GM12878 (cell line): ENCODE measurements around the gene LARGE1. TPM values are rescaled to one million over a fixed set of nuclear protein-coding genes. Genes with fewer than 3 reads are reported as not detected.

ENCODE experiments used
- ATAC-seq: fragments of 200-7000 bp; cut with Tn5 transposase; 3 replicates; pipeline ENCODE4 v1.9.1; 2020; ENCODE audit warnings: mild to moderate bottlenecking, moderate library complexity
- BruUV-seq: library from RNA; stranded (reverse); fragments of 400-500 nt; replicated peaks from 2 replicates; lab custom pipeline; 2021; lab: Mats Ljungman, UMichigan
- CTCF ChIA-PET: fragments of 300-600 bp; sonication (Branson Sonifier 250); formaldehyde crosslinking; extraction: SDS; loops from one replicate; lab custom pipeline; 2021; ENCODE audit warnings: inconsistent platforms; lab: Yijun Ruan, JAX
- POLR2A ChIA-PET: fragments of 350-600 bp; formaldehyde crosslinking; extraction: SDS; loops from one replicate; lab custom pipeline; 2021; ENCODE audit warnings: inconsistent platforms; lab: Charles Lee
- RAD21 ChIA-PET: fragments of 300-600 bp; sonication (Branson Sonifier 250); formaldehyde crosslinking; loops from one replicate; lab custom pipeline; 2023; ENCODE audit warnings: antibody characterized with exemption; ENCODE audit not compliant: unreplicated experiment; lab: Charles Lee
- SMC1A ChIA-PET: fragments of 300-600 bp; sonication (Branson Sonifier 250); formaldehyde crosslinking; loops from one replicate; lab custom pipeline; 2023; ENCODE audit not compliant: unreplicated experiment, uncharacterized antibody; lab: Charles Lee
- DNase-seq: peaks from one replicate; pipeline ENCODE4 v3.0.0-alpha.2; 2011; ENCODE audit warnings: low read depth, low spot score
- FAIRE-seq: peaks from 3 replicates; lab custom pipeline; 2011; peaks lifted over from hg19 to GRCh38; lab: Jason Lieb, UNC
- H2AFZ ChIP-seq: 2 replicates; pipeline ENCODE4 v1.6.0; 2011; ENCODE audit warnings: low read depth, low read length, control low read depth; ENCODE audit not compliant: control insufficient read depth
- H3K27ac ChIP-seq: 2 replicates; pipeline ENCODE4 v1.5.1; 2011; ENCODE audit warnings: control low read depth; ENCODE audit not compliant: control insufficient read depth, insufficient read depth
- H3K27me3 ChIP-seq, 2 experiments: replicated peaks in 1 of 2; 2 replicates each; pipeline versions ENCODE4 v1.6.0 to v1.6.1; 2011; ENCODE audit warnings: low read length in 1 of 2; ENCODE audit not compliant: control insufficient read depth in 2 of 2, insufficient read depth in 2 of 2
- H3K36me3 ChIP-seq, 2 experiments: 2 replicates each; pipeline ENCODE4 v1.5.1; 2011; ENCODE audit warnings: low read length in 1 of 2; ENCODE audit not compliant: control insufficient read depth in 2 of 2, insufficient read depth in 2 of 2
- H3K4me1 ChIP-seq: 2 replicates; pipeline ENCODE4 v1.6.1; 2011; ENCODE audit warnings: mild to moderate bottlenecking, low read length, moderate library complexity, mixed read lengths; ENCODE audit not compliant: control insufficient read depth, insufficient read depth
- H3K4me2 ChIP-seq: 2 replicates; pipeline ENCODE4 v1.6.0; 2011; ENCODE audit warnings: control low read depth; ENCODE audit not compliant: control insufficient read depth, insufficient read depth
- H3K4me3 ChIP-seq: fragments of 200-600 bp; sonication (generic); 2 replicates; pipeline ENCODE4 v1.5.1; 2016
- H3K79me2 ChIP-seq: 2 replicates; pipeline ENCODE4 v1.6.0; 2011; ENCODE audit warnings: low read length; ENCODE audit not compliant: control insufficient read depth, insufficient read depth
- H3K9ac ChIP-seq: 2 replicates; pipeline ENCODE4 v1.8.0; 2011; ENCODE audit warnings: low read length, control low read depth, mixed read lengths; ENCODE audit not compliant: control insufficient read depth, insufficient read depth
- H3K9me3 ChIP-seq: replicated peaks from 3 replicates; pipeline ENCODE4 v1.5.1; 2011; ENCODE audit warnings: mild to moderate bottlenecking, low read length; ENCODE audit not compliant: control insufficient read depth, insufficient read depth
- H4K20me1 ChIP-seq: 2 replicates; pipeline ENCODE4 v1.6.0; 2011; ENCODE audit not compliant: control insufficient read depth, insufficient read depth
- EGR1 ChIP-seq, 2 experiments: IDR thresholded peaks; 1 replicate in 1 of 2; 2 replicates in 1 of 2; pipeline ENCODE4 v1.6.1; 2011 to 2012; ENCODE audit warnings: low read depth in 2 of 2, low read length in 2 of 2, borderline replicate concordance in 1 of 2, mild to moderate bottlenecking in 1 of 2, moderate library complexity in 1 of 2
- HDGF ChIP-seq: fragments of 450-650 bp; IDR thresholded peaks from 2 replicates; pipeline ENCODE4 v1.6.1; 2016; ENCODE audit warnings: antibody characterized with exemption
- MTA2 ChIP-seq: fragments of 450-650 bp; IDR thresholded peaks from 2 replicates; pipeline ENCODE4 v1.6.1; 2016; ENCODE audit warnings: low read depth, mild to moderate bottlenecking, moderate library complexity
- MYC ChIP-seq: IDR thresholded peaks from 2 replicates; pipeline ENCODE4 v1.6.1; 2011; ENCODE audit warnings: mild to moderate bottlenecking, low read length, moderate library complexity, inconsistent platforms; ENCODE audit not compliant: insufficient read depth, insufficient replicate concordance, insufficient read length, severe bottlenecking
- NR2F1 ChIP-seq: fragments of 450-650 bp; conservative IDR thresholded peaks from 2 replicates; pipeline ENCODE4 v1.6.1; 2017; ENCODE audit warnings: mild to moderate bottlenecking
- PRDM15 ChIP-seq: fragments of 450-650 bp; formaldehyde crosslinking; IDR thresholded peaks from 2 replicates; pipeline ENCODE4 v1.4.0; 2020; ENCODE audit warnings: mild to moderate bottlenecking, moderate library complexity
- RBBP5 ChIP-seq: fragments of 200-600 bp; sonication (generic); conservative IDR thresholded peaks from 2 replicates; pipeline ENCODE4 v1.6.1; 2016
- SIX5 ChIP-seq: IDR thresholded peaks from 2 replicates; pipeline ENCODE4 v1.6.1; 2011; ENCODE audit warnings: mild to moderate bottlenecking, low read depth, low read length, moderate library complexity; ENCODE audit not compliant: severe bottlenecking
- SREBF1 ChIP-seq: IDR thresholded peaks from 2 replicates; pipeline ENCODE4 v1.6.1; 2012; ENCODE audit warnings: mild to moderate bottlenecking, low read length
- USF2 ChIP-seq: IDR thresholded peaks from 2 replicates; pipeline ENCODE4 v1.6.1; 2011; ENCODE audit warnings: low read depth, low read length, improper control_type of control experiment, borderline replicate concordance
- WGBS: methylation state at CpG from one replicate; pipeline ENCODE4 v1.1.6; 2016; ENCODE audit warnings: low lambda C conversion rate; ENCODE audit not compliant: insufficient replicate concordance, insufficient coverage; ENCODE audit errors: missing lambda C conversion rate; 5-methylcytosine and 5-hydroxymethylcytosine counted together
- in situ Hi-C: fragments of 300-500 bp; cut with MboI; formaldehyde crosslinking; loops from 9 replicates; pipeline ENCODE4 v1.14.3; 2018; ENCODE audit warnings: mixed read lengths
- intact Hi-C: fragments of 100-400 bp; cut with micrococcal nuclease; formaldehyde crosslinking; loops from one replicate; pipeline ENCODE4 v1.14.2; 2022; ENCODE audit not compliant: unreplicated experiment
- polyA plus RNA-seq, 11 experiments: library from polyadenylated mRNA; depleted of rRNA in 4 of 11; unstranded in 6 of 11; stranded (reverse) in 5 of 11; fragments of >200 nt; fragmentation: Nextera tagmentation in 4 of 11; fragmentation: Illumina TruSeq in 1 of 11; extraction: Ambion mirVana in 4 of 11; extraction: Trizol in 1 of 11; gene quantifications; 1 replicate in 1 of 11; 2 replicates in 10 of 11; pipeline versions ENCODE4 v1.2.1 to v1.2.3, GENCODE V29; 2011 to 2016; ENCODE audit warnings: inconsistent platforms in 2 of 11, missing spikeins in 2 of 11, low read depth in 1 of 11
- total RNA-seq, 4 experiments: library from RNA; depleted of rRNA in 3 of 4; stranded (reverse); fragments of >200 nt in 3 of 4; fragmentation: Illumina TruSeq in 1 of 4; extraction: Trizol in 1 of 4; gene quantifications; 2 replicates each; pipeline versions ENCODE4 v1.2.1 to v1.2.3, GENCODE V29; 2013 to 2021

Gene LARGE1
- total and polyA plus RNA-seq, 10 of the 15 experiments (the other 5 are each of a cell fraction or from before 2014, with no cell fraction given), result 3.2 to 41.4 (median 17.3) TPM

GRCh38 chr22:33835265-33835664 lies 85.0 kb downstream of the LARGE1 start:
- BruUV-seq, result no TSS peak
- Histone ChIP-seq H3K4me3 (no peak overlapping the region), H3K79me2 (peaks cover 9% of the 10 kb centered on the region), H3K9ac (no peak overlapping the region), H3K9me3 (no peaks in the 10 kb centered on the region), H2AFZ (no peak overlapping the region), H3K27me3 (no peaks in the 10 kb centered on the region), H3K4me1 (peaks cover 9% of the 10 kb centered on the region), H3K27ac (no peak overlapping the region), H3K4me2 (no peak overlapping the region), H3K36me3 (no peaks in the 10 kb centered on the region), H4K20me1 (no peaks in the 10 kb centered on the region)
- ChIA-PET RAD21 (no interaction called here), CTCF (interaction anchor here (0.6 kb wide), 1 partner anchor 15 kb away, joined by 3 read pairs; no protein-coding TSS in a partner anchor), POLR2A (no interaction called here), SMC1A (interaction anchor here (1.9 kb wide), 1 partner anchor 18 kb away, joined by 6 read pairs; no protein-coding TSS in a partner anchor)
- in situ Hi-C loops, result no loop called here
- ATAC-seq (no peak), DNase-seq (no peak), FAIRE-seq (no peak)
- TF ChIP-seq SIX5 (no peak), USF2 (no peak), NR2F1 (no peak), PRDM15 (CRISPR knock-in tag) (no peak), MTA2 (no peak), RBBP5 (no peak), HDGF (no peak), EGR1 (IDR thresholded peaks at IDR 0.05; ENCODE audit: borderline replicate concordance in 1 of 2, low read depth in 2 of 2, low read length in 2 of 2) (no peak), MYC (no peak), SREBF1 (no peak)
- intact Hi-C loops, result no loop called here
- WGBS, result 91% methylated on average over 5 of the region's 5 CpGs
